H1 (cell line): Measurements from ENCODE around the gene PRPF38A. TPM values are rescaled to one million over a fixed set of nuclear protein-coding genes. Genes with fewer than 3 reads are reported as not detected.

Experiments
- CBX5 ChIP-seq: fragments of 300-800, 300-1000 bp; sonication (generic); IDR thresholded peaks from 2 replicates; pipeline ENCODE4 v1.7.1; 2016; ENCODE audit warnings: antibody characterized with exemption, low read length, low read depth
- CHD1 ChIP-seq: IDR thresholded peaks from 2 replicates; pipeline ENCODE4 v1.6.1; 2012; ENCODE audit warnings: low read depth, low read length, improper control_type of control experiment
- GTF2F1 ChIP-seq: IDR thresholded peaks from 2 replicates; pipeline ENCODE4 v1.6.1; 2012; ENCODE audit warnings: low read depth, low read length, improper control_type of control experiment, borderline replicate concordance
- HDAC2 ChIP-seq, 2 experiments: fragments of 300-600 bp in 1 of 2; sonication (generic) in 1 of 2; IDR thresholded peaks; 2 replicates each; pipeline ENCODE4 v1.6.1; 2011 to 2012; ENCODE audit warnings: low read depth in 2 of 2, low read length in 2 of 2, mild to moderate bottlenecking in 2 of 2, moderate library complexity in 2 of 2, borderline replicate concordance in 1 of 2, inconsistent platforms in 1 of 2
- JUN ChIP-seq: IDR thresholded peaks from 2 replicates; pipeline ENCODE4 v1.6.1; 2011; ENCODE audit warnings: low read depth, mild to moderate bottlenecking, improper control_type of control experiment, low read length
- MAFK ChIP-seq: IDR thresholded peaks from 2 replicates; pipeline ENCODE4 v1.6.1; 2012; ENCODE audit warnings: low read depth, mild to moderate bottlenecking, improper control_type of control experiment, low read length
- PHF8 ChIP-seq: fragments of 200-600 bp; sonication (generic); conservative IDR thresholded peaks from 2 replicates; pipeline ENCODE4 v1.7.1; 2012; ENCODE audit warnings: low read depth, mild to moderate bottlenecking, inconsistent platforms, low read length, moderate library complexity
- POU5F1 ChIP-seq: IDR thresholded peaks from 2 replicates; pipeline ENCODE4 v1.6.1; 2011; ENCODE audit warnings: low read depth, mild to moderate bottlenecking, low read length, moderate library complexity
- RNF2 ChIP-seq: fragments of 200-900, 300-1000 bp; sonication (generic); IDR thresholded peaks from 2 replicates; pipeline ENCODE4 v1.7.1; 2016; ENCODE audit warnings: borderline replicate concordance, low read depth, mild to moderate bottlenecking, antibody characterized with exemption, low read length; ENCODE audit not compliant: poor library complexity, severe bottlenecking; ENCODE audit errors: missing control alignments
- TCF12 ChIP-seq: IDR thresholded peaks from 2 replicates; pipeline ENCODE4 v1.6.1; 2011; ENCODE audit warnings: low read depth, mild to moderate bottlenecking, low read length
- YY1 ChIP-seq: IDR thresholded peaks from 2 replicates; pipeline ENCODE4 v1.6.1; 2011; ENCODE audit warnings: low read depth, mild to moderate bottlenecking, low read length
- polyA plus RNA-seq, 7 experiments: library from polyadenylated mRNA; depleted of rRNA in 3 of 7; stranded (reverse) in 5 of 7; unstranded in 2 of 7; fragments of >200 nt in 5 of 7; fragments of 200-250 nt in 2 of 7; gene quantifications; 1 replicate in 5 of 7; 2 replicates in 1 of 7; 4 replicates in 1 of 7; pipeline versions ENCODE4 v1.2.1 to v1.2.3, GENCODE V29; 2011 to 2013; ENCODE audit warnings: missing spikeins in 2 of 7, mixed read lengths in 2 of 7
- total RNA-seq: library from RNA; stranded (reverse); fragmentation: NEBNext Ultra II Directional; extraction: Animal tissue kit (Norgen Biotek cat#: 25700); gene quantifications from 2 replicates; pipeline ENCODE4 v1.2.1, GENCODE V29; 2021

The PRPF38A gene
- total and polyA plus RNA-seq, 2 of the 8 experiments (the other 6 are each of a cell fraction or from before 2014, with no cell fraction given): 25.6 to 76.2 TPM

DNA sequence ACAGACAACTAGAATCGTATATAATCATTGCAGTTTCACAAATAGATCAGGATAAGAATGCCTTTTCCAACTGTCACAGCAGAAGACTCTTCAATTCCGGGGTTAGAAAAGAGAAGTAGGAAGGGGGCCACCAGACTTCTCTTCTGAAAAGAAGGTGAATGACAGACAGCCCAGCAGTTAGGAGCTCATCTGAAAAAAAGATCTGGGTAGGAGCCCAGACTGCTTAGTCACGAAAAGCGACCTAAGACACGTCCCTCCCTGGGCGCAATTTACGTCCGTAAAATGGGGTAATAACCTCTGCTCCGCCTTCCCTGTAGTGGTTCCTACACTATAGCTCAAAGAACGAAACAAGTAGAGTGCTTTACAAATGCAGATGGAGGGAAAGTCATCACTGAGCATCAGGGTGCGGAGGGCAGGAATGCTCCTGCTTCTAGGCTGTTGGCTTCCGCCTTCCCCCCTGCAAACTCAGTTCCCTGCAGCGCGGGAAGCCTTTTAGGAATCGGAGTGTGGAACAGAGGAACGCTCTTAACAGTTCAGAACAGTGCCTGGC is 761 bp upstream of the PRPF38A start (continued):
- TF ChIP-seq PHF8 (no peak), RNF2 (no peak), CHD1 (no peak), HDAC2 (IDR thresholded peaks at IDR 0.05; ENCODE audit: borderline replicate concordance in 1 of 2, low read depth in 2 of 2, low read length in 2 of 2) (no peak), CBX5 (no peak), YY1 (peak; percentile 48; the same call in 1 of the 2 replicates), TCF12 (no peak), JUN (no peak), MAFK (peak; percentile 52; the same call in 1 of the 2 replicates), GTF2F1 (no peak), POU5F1 (no peak)
